PC-3 (cell line): ENCODE measurements around the gene SYT1. TPM values are rescaled to one million over a fixed set of nuclear protein-coding genes. Genes with fewer than 3 reads are reported as not detected.

Experiments
- ATAC-seq: fragments of 200-7000 bp; cut with Tn5 transposase; 2 replicates; pipeline ENCODE4 v1.9.1; 2020; ENCODE audit warnings: mild to moderate bottlenecking, moderate library complexity
- BruUV-seq: library from RNA; stranded (reverse); fragments of 400-500 nt; replicated peaks from 2 replicates; lab custom pipeline; 2021; lab: Mats Ljungman, UMichigan
- CTCF ChIA-PET: fragments of 300-600 bp; sonication (Branson Sonifier 250); formaldehyde crosslinking; loops from one replicate; lab custom pipeline; 2022; ENCODE audit warnings: antibody characterized with exemption; lab: Charles Lee
- POLR2A ChIA-PET: fragments of 300-600 bp; sonication (Branson Sonifier 250); formaldehyde crosslinking; loops from one replicate; lab custom pipeline; 2022; ENCODE audit warnings: antibody characterized with exemption; ENCODE audit not compliant: unreplicated experiment; lab: Charles Lee
- DNase-seq: peaks from one replicate; pipeline ENCODE4 v3.0.0-alpha.2; 2015
- H2AFZ ChIP-seq: fragments of 300-600 bp; sonication (generic); 2 replicates; pipeline ENCODE4 v1.6.0; 2016; ENCODE audit warnings: antibody characterized with exemption, low read length
- H3F3A ChIP-seq: fragments of 300-600 bp; sonication (generic); one replicate; pipeline ENCODE4 v1.6.0; 2017; ENCODE audit warnings: antibody characterized with exemption, low read length, control low read depth, mild to moderate bottlenecking; ENCODE audit not compliant: unreplicated experiment
- H3K27ac ChIP-seq: fragments of 300-600 bp; sonication (generic); 2 replicates; pipeline ENCODE4 v1.5.1; 2016; ENCODE audit warnings: mild to moderate bottlenecking, low read length
- H3K27me3 ChIP-seq: fragments of 300-600 bp; sonication (generic); 2 replicates; pipeline ENCODE4 v1.6.1; 2016; ENCODE audit warnings: low read length, mixed read lengths
- H3K36me3 ChIP-seq: fragments of 300-600 bp; sonication (generic); 2 replicates; pipeline ENCODE4 v1.6.1; 2016; ENCODE audit warnings: low read depth, mixed run types, low read length, mixed read lengths
- H3K4me1 ChIP-seq: fragments of 300-600 bp; sonication (generic); 2 replicates; pipeline ENCODE4 v1.5.1; 2016; ENCODE audit warnings: low read length; ENCODE audit not compliant: insufficient read depth
- H3K4me2 ChIP-seq: fragments of 300-600 bp; sonication (generic); 2 replicates; pipeline ENCODE4 v1.6.0; 2016; ENCODE audit warnings: low read length
- H3K4me3 ChIP-seq: fragments of 300-600 bp; sonication (generic); 2 replicates; pipeline ENCODE4 v1.5.1; 2016; ENCODE audit warnings: mild to moderate bottlenecking, low read length, mixed read lengths
- H3K79me2 ChIP-seq: fragments of 300-600 bp; sonication (generic); 2 replicates; pipeline ENCODE4 v1.6.1; 2017; ENCODE audit warnings: low read length, mixed read lengths
- H3K9ac ChIP-seq: fragments of 300-600 bp; sonication (generic); 2 replicates; pipeline ENCODE4 v1.6.0; 2016; ENCODE audit warnings: mild to moderate bottlenecking, low read length
- H3K9me2 ChIP-seq: fragments of 300-600 bp; sonication (generic); replicated peaks from 2 replicates; pipeline ENCODE4 v1.6.1; 2016; ENCODE audit warnings: mixed run types, low read length, mixed read lengths
- H3K9me3 ChIP-seq: fragments of 300-600 bp; sonication (generic); 2 replicates; pipeline ENCODE4 v1.6.1; 2016; ENCODE audit warnings: low read length, mixed read lengths
- H4K20me1 ChIP-seq: fragments of 300-600 bp; sonication (generic); 2 replicates; pipeline ENCODE4 v1.6.1; 2016; ENCODE audit warnings: low read length, mixed read lengths
- EZH2 ChIP-seq: fragments of 300-600 bp; sonication (generic); IDR thresholded peaks from one replicate; pipeline ENCODE4 v1.6.1; 2017; ENCODE audit warnings: antibody characterized with exemption, mild to moderate bottlenecking, low read length; ENCODE audit not compliant: unreplicated experiment
- EZH2phosphoT487 ChIP-seq: fragments of 300-600 bp; sonication (generic); IDR thresholded peaks from 2 replicates; pipeline ENCODE4 v1.6.1; 2018; ENCODE audit warnings: mild to moderate bottlenecking, antibody characterized with exemption, low read length, borderline replicate concordance
- intact Hi-C: fragments of 100-400 bp; cut with micrococcal nuclease; formaldehyde crosslinking; loops from 2 replicates; pipeline ENCODE4 v1.9.0; 2023
- total RNA-seq: library from RNA; depleted of rRNA; stranded (reverse); fragments of >200 nt; gene quantifications from 2 replicates; pipeline ENCODE4 v1.2.3, GENCODE V29; 2014
- TF ChIP-seq, protein P1 (sequence below): fragments of 300-600 bp; sonication (generic); conservative IDR thresholded peaks from 2 replicates; pipeline ENCODE4 v1.5.1; 2017; ENCODE audit warnings: antibody characterized with exemption, low read depth, mild to moderate bottlenecking, low read length

SYT1 gene
- total RNA-seq, 1 experiment from 2014 or later: 0.51 TPM

DNA sequence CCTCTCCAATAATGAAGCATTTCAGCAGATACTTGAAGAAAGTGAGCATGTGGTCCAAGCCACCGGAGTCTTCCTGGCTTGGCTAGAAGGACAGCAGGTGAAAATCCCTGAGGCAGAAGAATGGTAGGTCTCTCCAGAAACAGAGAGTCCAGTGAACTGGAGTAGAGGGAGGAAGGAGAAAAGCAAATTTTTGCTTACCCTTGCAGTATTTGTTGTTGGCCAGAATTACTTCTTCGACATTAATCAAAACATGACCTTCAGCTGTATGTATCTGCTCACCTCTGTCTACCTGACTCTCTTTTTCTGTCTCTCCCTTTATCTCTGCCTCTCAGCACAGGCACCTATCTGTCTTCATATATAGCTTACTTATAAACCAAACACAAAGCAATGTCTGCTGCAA, 208.9 kb downstream of the SYT1 start:
- Histone ChIP-seq H4K20me1 (no peaks in the 10 kb centered on the region), H3K4me1 (no peaks in the 10 kb centered on the region), H3K79me2 (no peaks in the 10 kb centered on the region), H3K9ac (no peak overlapping the region), H3K4me2 (no peak overlapping the region), H3K4me3 (no peak overlapping the region), H3K27me3 (no peaks in the 10 kb centered on the region), H3F3A (no peaks in the 10 kb centered on the region), H3K36me3 (no peaks in the 10 kb centered on the region), H3K27ac (no peak overlapping the region), H3K9me3 (no peaks in the 10 kb centered on the region), H2AFZ (no peak overlapping the region), H3K9me2 (no peaks in the 10 kb centered on the region)
- BruUV-seq: no TSS peak
- DNase-seq: no peak
- POLR2A ChIA-PET: no interaction called here
- TF ChIP-seq EZH2phosphoT487: no peak
- no peak for TF ChIP-seq EZH2
- TF ChIP-seq, protein P1, sequence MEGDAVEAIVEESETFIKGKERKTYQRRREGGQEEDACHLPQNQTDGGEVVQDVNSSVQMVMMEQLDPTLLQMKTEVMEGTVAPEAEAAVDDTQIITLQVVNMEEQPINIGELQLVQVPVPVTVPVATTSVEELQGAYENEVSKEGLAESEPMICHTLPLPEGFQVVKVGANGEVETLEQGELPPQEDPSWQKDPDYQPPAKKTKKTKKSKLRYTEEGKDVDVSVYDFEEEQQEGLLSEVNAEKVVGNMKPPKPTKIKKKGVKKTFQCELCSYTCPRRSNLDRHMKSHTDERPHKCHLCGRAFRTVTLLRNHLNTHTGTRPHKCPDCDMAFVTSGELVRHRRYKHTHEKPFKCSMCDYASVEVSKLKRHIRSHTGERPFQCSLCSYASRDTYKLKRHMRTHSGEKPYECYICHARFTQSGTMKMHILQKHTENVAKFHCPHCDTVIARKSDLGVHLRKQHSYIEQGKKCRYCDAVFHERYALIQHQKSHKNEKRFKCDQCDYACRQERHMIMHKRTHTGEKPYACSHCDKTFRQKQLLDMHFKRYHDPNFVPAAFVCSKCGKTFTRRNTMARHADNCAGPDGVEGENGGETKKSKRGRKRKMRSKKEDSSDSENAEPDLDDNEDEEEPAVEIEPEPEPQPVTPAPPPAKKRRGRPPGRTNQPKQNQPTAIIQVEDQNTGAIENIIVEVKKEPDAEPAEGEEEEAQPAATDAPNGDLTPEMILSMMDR: no peak
- CTCF ChIA-PET: no interaction called here
- no peak for ATAC-seq
- intact Hi-C loops: no loop called here

DNA sequence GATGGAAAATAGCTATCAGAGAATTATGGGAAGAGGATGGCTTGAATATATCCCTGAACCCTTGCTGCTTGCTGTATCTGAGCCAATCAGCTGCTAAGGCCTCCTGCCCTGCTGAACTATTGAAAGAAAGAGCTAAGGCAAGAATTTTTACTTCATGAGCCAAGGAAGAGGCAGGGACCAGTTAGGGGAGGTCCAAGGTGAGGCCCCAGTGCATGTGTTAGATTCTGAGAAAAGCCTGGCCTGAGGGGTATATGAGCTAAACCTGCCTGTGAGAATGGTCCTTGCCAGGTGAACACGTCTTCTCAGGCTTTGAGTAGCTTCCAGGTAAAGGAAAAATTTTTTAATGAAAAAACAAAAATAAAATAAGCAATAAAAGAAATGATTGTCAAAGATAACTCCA, 218.0 kb downstream of the SYT1 start:
- ChIA-PET POLR2A (no interaction called here), CTCF (no interaction called here)
- ATAC-seq: no peak
- no peaks in the 10 kb centered on the region for H3K79me2 ChIP-seq
- H3K9ac ChIP-seq: no peak overlapping the region
- H3K27ac ChIP-seq: no peak overlapping the region
- no peak for TF ChIP-seq EZH2
- TF ChIP-seq EZH2phosphoT487: no peak
- TF ChIP-seq, protein P1: no peak
- H3K27me3 ChIP-seq: no peaks in the 10 kb centered on the region
- H4K20me1 ChIP-seq: no peaks in the 10 kb centered on the region
- no peak overlapping the region for H3K4me3 ChIP-seq
- H3K9me3 ChIP-seq: no peaks in the 10 kb centered on the region
- no peaks in the 10 kb centered on the region for H3K36me3 ChIP-seq
- H2AFZ ChIP-seq: no peak overlapping the region
- H3K9me2 ChIP-seq: no peaks in the 10 kb centered on the region
- DNase-seq: no peak
- peaks cover 5% of the 10 kb centered on the region; the same call in 1 of the 2 replicates for H3K4me1 ChIP-seq
- no peak overlapping the region for H3K4me2 ChIP-seq
- no TSS peak for BruUV-seq
- intact Hi-C loops: no loop called here
- H3F3A ChIP-seq: no peaks in the 10 kb centered on the region

DNA sequence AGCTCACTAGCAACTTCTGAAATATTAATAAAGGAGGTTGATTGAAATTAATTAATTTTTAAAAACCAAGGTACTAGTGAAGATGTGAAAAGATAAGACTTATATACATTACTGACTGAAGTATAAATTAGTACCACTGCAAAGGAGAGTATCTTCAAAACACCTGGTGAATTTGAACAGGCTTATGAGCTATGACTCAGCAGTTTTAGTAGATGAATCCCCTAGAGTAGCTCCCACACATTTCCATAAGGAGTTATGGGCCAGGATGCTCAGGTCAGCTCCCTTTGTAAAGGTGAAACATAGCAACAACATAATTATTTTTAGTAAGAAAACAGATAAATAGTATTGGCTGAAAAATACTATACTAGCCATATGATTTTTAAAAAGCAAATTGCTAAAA, 218.6 kb downstream of the SYT1 start:
- Histone ChIP-seq H3F3A (no peaks in the 10 kb centered on the region), H3K4me3 (no peak overlapping the region), H3K9me2 (no peaks in the 10 kb centered on the region), H3K4me2 (no peak overlapping the region), H3K9me3 (no peaks in the 10 kb centered on the region), H3K9ac (no peak overlapping the region), H2AFZ (no peak overlapping the region), H3K27me3 (no peaks in the 10 kb centered on the region), H4K20me1 (no peaks in the 10 kb centered on the region), H3K79me2 (no peaks in the 10 kb centered on the region), H3K4me1 (peaks cover 5% of the 10 kb centered on the region; the same call in 1 of the 2 replicates), H3K27ac (no peak overlapping the region), H3K36me3 (no peaks in the 10 kb centered on the region)
- DNase-seq (peak; percentile 30), ATAC-seq (peak; percentile 46; the same call in 1 of the 2 replicates)
- TF ChIP-seq EZH2 (no peak), EZH2phosphoT487 (no peak)
- TF ChIP-seq, protein P1: no peak
- ChIA-PET POLR2A (no interaction called here), CTCF (no interaction called here)
- intact Hi-C loops: no loop called here
- BruUV-seq: no TSS peak
